Measurements from ENCODE around the gene SORT1. TPM values are rescaled to one million over a fixed set of nuclear protein-coding genes. Genes with fewer than 3 reads are reported as not detected.

The SORT1 gene
- total and polyA plus RNA-seq, 2 of the 4 experiments (the other 2 are of a cell fraction), result 15.8 to 16.7 TPM

DNA sequence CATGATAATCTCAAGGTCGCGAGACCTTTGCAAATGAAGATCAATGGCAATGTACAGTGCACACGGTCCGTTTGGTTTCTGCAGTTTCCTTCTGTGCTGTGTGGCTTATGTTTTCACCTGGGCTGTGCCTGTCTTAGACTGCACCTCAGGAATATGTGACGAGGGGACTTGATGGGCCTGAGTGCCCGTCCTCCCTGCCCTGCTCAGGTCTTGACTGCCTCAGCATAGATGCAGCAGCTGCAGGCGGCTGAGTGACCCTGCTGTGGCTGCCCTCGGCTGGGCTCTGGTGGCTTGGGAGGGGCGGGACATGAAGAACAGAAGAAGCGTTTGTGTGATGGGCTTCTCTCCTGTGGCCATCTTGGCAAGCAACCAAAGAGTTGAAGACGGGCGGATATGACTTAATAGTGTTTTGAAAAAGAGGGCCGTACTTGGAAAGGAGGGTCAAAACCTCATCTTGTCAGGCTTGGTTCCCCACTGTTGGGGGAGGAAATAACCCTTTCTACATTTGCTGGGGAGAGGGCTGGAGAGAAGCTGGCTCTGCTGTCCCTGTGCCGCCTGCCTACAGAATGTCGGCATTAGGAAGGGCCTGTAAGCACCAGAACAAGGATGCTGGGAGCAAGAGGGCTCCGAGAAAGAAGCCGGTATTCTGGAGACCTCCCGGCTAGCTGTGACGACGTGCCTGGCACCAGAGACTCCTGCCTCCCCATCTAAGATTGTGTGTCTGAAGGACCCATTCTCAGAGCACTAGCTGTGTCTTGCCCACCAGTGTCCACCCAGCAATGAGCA, 98.0 kb downstream of the SORT1 start:
- Histone ChIP-seq H3K27me3 (ENCODE audit: control insufficient read depth, insufficient read depth, low read length) (no peaks in the 10 kb centered on the region), H3K9ac (ENCODE audit: low read depth, low read length) (peak overlapping the region; percentile 9; the same call in 1 of the 2 replicates), H3K4me2 (ENCODE audit: low read depth, low read length) (peak overlapping the region; percentile 60), H4K20me1 (ENCODE audit: insufficient read depth, low read length) (peaks cover 4% of the 10 kb centered on the region; the same call in 1 of the 2 replicates), H2BK15ac (ENCODE audit: low read depth, low read length) (peak overlapping the region; percentile 24; the same call in 2 of the 3 replicates), H3K18ac (ENCODE audit: low read depth, low read length) (peak overlapping the region; percentile 73), H3K4me3 (ENCODE audit: insufficient read depth, low read depth, low read length) (no peak overlapping the region), H3K4ac (ENCODE audit: low read depth, low read length) (peak overlapping the region; percentile 95), H2BK20ac (ENCODE audit: low read depth, low read length) (peak overlapping the region; percentile 94), H3K9me1 (ENCODE audit: insufficient read depth, low read length) (peaks cover 42% of the 10 kb centered on the region), H2AFZ (replicated peaks; ENCODE audit: low read length, poor library complexity) (peak overlapping the region; percentile 89), H2BK5ac (ENCODE audit: low read depth, low read length, poor library complexity, severe bottlenecking) (peak overlapping the region; percentile 88), H4K91ac (ENCODE audit: insufficient read depth, low read depth, low read length) (peak overlapping the region; percentile 97), H3K56ac (ENCODE audit: extremely low read depth, insufficient read depth, low read length) (peak overlapping the region; percentile 65), H3K4me1 (ENCODE audit: control insufficient read depth, insufficient read depth, low read length) (peaks cover 26% of the 10 kb centered on the region), H3K79me1 (ENCODE audit: low read depth in 1 of 2, low read length in 2 of 2) (peaks cover 0 to 11% of the 10 kb centered on the region in 2 experiments; a peak in 1 of 4 replicates), H3K36me3 (ENCODE audit: control insufficient read depth, insufficient read depth, low read length) (no peaks in the 10 kb centered on the region), H2AK9ac (replicated peaks; ENCODE audit: low read depth, low read length, poor library complexity) (peak overlapping the region; percentile 96), H2AK5ac (ENCODE audit: low read depth, low read length) (peak overlapping the region; percentile 98), H2BK120ac (ENCODE audit: low read depth, low read length) (peak overlapping the region; percentile 97), H3K27ac (ENCODE audit: insufficient read depth, low read length) (peak overlapping the region; percentile 86), H3K23ac (ENCODE audit: low read depth, low read length) (peak overlapping the region; percentile 95), H3K14ac (replicated peaks; ENCODE audit: low read depth, low read length) (peak overlapping the region; percentile 97), H3K9me3 (ENCODE audit: control insufficient read depth, insufficient read depth, low read length) (no peaks in the 10 kb centered on the region), H4K8ac (ENCODE audit: low read depth in 2 of 2, low read length in 2 of 2) (peak overlapping the region; percentile 5 to 87), H4K5ac (ENCODE audit: low read depth, low read length) (peak overlapping the region; percentile 38)
- ChIA-PET CTCF (no interaction called here), POLR2A (ENCODE audit: unreplicated experiment) (no interaction called here)
- BruUV-seq (replicated peaks), result no TSS peak
- TF ChIP-seq BHLHE40 (IDR thresholded peaks at IDR 0.05; ENCODE audit: low read depth, low read length) (no peak), CHD1 (IDR thresholded peaks at IDR 0.05; ENCODE audit: low read depth, low read length) (no peak), NFE2L2 (IDR thresholded peaks at IDR 0.05; ENCODE audit: low read depth, low read length) (no peak), MXI1 (IDR thresholded peaks at IDR 0.05; ENCODE audit: borderline replicate concordance, low read depth, low read length) (no peak), CEBPB (IDR thresholded peaks at IDR 0.05; ENCODE audit: low read depth, low read length) (no peak), MAFK (IDR thresholded peaks at IDR 0.05; ENCODE audit: low read depth, low read length) (no peak), RFX5 (IDR thresholded peaks at IDR 0.05; ENCODE audit: low read depth, low read length) (no peak), SMC3 (IDR thresholded peaks at IDR 0.05; ENCODE audit: low read depth, low read length) (no peak), RCOR1 (IDR thresholded peaks at IDR 0.05; ENCODE audit: insufficient replicate concordance, low read length) (no peak), MAZ (IDR thresholded peaks at IDR 0.05; ENCODE audit: borderline replicate concordance, low read depth, low read length) (no peak), RAD21 (IDR thresholded peaks at IDR 0.05; ENCODE audit: low read length) (no peak), POLR2A (IDR thresholded peaks at IDR 0.05; ENCODE audit: low read depth, low read length) (no peak), FOS (IDR thresholded peaks at IDR 0.05; ENCODE audit: low read depth, low read length) (no peak)
- TF ChIP-seq, protein P1, sequence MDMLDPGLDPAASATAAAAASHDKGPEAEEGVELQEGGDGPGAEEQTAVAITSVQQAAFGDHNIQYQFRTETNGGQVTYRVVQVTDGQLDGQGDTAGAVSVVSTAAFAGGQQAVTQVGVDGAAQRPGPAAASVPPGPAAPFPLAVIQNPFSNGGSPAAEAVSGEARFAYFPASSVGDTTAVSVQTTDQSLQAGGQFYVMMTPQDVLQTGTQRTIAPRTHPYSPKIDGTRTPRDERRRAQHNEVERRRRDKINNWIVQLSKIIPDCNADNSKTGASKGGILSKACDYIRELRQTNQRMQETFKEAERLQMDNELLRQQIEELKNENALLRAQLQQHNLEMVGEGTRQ (IDR thresholded peaks at IDR 0.05; ENCODE audit: low read depth, low read length), result no peak
- TF ChIP-seq, protein P2, sequence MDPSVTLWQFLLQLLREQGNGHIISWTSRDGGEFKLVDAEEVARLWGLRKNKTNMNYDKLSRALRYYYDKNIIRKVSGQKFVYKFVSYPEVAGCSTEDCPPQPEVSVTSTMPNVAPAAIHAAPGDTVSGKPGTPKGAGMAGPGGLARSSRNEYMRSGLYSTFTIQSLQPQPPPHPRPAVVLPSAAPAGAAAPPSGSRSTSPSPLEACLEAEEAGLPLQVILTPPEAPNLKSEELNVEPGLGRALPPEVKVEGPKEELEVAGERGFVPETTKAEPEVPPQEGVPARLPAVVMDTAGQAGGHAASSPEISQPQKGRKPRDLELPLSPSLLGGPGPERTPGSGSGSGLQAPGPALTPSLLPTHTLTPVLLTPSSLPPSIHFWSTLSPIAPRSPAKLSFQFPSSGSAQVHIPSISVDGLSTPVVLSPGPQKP (IDR thresholded peaks at IDR 0.05; ENCODE audit: borderline replicate concordance, low read depth, low read length), result no peak
- in situ Hi-C loops (cut with MboI; ENCODE audit: low sequenced_read_pairs) (no loop called here), dilution Hi-C loops (cut with HindIII; ENCODE audit: low sequenced_read_pairs, unreplicated experiment) (no loop called here), intact Hi-C loops (cut with micrococcal nuclease) (loop anchor here (1.0 to 5.0 kb wide), 2 partner anchors 16 to 98 kb away; partner anchors contain the start of genes PSRC1 and SORT1)
- peak; percentile 86 for DNase-seq
- ATAC-seq (ENCODE audit: low read depth), result peak; percentile 39
- WGBS, 2 experiments (ENCODE audit: extremely low coverage in 2 of 2, insufficient read length in 1 of 2), result 39% methylated on average over 9 of the region's 20 CpGs; no CpG with 5 or more reads in 1 of the 2 experiments
